Skeletal muscle tissue (tissue), 4 donors: ENCODE results near the gene AFF3. TPM values are rescaled to one million over a fixed set of nuclear protein-coding genes. Genes with fewer than 3 reads are reported as not detected.

Experiments used
- H3K27ac ChIP-seq: one replicate; pipeline ENCODE4 v1.7.0; 2013; ENCODE audit warnings: mild to moderate bottlenecking, low read depth, low read length, inconsistent platforms
- H3K27me3 ChIP-seq, 3 donors: one replicate each; pipeline ENCODE4 v1.7.0; 2013; ENCODE audit warnings: low read length in 3 of 3; ENCODE audit not compliant: control insufficient read depth in 3 of 3, insufficient read depth in 3 of 3
- H3K36me3 ChIP-seq, 3 donors: one replicate each; pipeline ENCODE4 v1.7.0; 2013; ENCODE audit warnings: low read length in 3 of 3; ENCODE audit not compliant: control insufficient read depth in 3 of 3, insufficient read depth in 3 of 3
- H3K4me1 ChIP-seq, 3 donors: one replicate each; pipeline ENCODE4 v1.7.0; 2013; ENCODE audit warnings: low read length in 3 of 3, mild to moderate bottlenecking in 3 of 3; ENCODE audit not compliant: control insufficient read depth in 3 of 3, insufficient read depth in 3 of 3
- H3K4me3 ChIP-seq, 3 donors: one replicate each; pipeline ENCODE4 v1.7.0; 2013; ENCODE audit warnings: low read length in 3 of 3
- H3K9ac ChIP-seq, 3 donors: one replicate each; pipeline ENCODE4 v1.7.0; 2013; ENCODE audit warnings: low read length in 3 of 3, mild to moderate bottlenecking in 3 of 3, moderate library complexity in 2 of 3, low read depth in 1 of 3
- H3K9me3 ChIP-seq, 3 donors: one replicate each; pipeline ENCODE4 v1.7.0; 2013; ENCODE audit warnings: low read length in 3 of 3; ENCODE audit not compliant: control insufficient read depth in 3 of 3
- total RNA-seq: library from RNA; depleted of rRNA; stranded (reverse); fragments of >200 nt; gene quantifications from one replicate; pipeline ENCODE4 v1.2.3, GENCODE V29; 2014
- donor health status: Osteomylitis.

The AFF3 gene
- total RNA-seq, 1 donor from 2014 or later = 8.4 TPM

- Histone ChIP-seq H3K4me3 (no peak overlapping the region), H3K36me3 (no peaks in the 10 kb centered on the region), H3K27me3 (no peaks in the 10 kb centered on the region), H3K9me3 (no peaks in the 10 kb centered on the region), H3K4me1 (peaks cover 9 to 16% (median 15%) of the 10 kb centered on the region in 3 donors), H3K27ac (no peak overlapping the region), H3K9ac (no peak overlapping the region)
Observed at GRCh38 chr2:99689145-99689742, 453.1 kb downstream of the AFF3 start.

- H3K36me3 ChIP-seq = no peaks in the 10 kb centered on the region
- no peak overlapping the region for H3K27ac ChIP-seq
- H3K4me3 ChIP-seq = no peak overlapping the region
- no peaks in the 10 kb centered on the region for H3K9me3 ChIP-seq
- no peak overlapping the region for H3K9ac ChIP-seq
- H3K27me3 ChIP-seq = no peaks in the 10 kb centered on the region
- H3K4me1 ChIP-seq = peaks cover 9 to 16% (median 15%) of the 10 kb centered on the region in 3 donors
Observed at GRCh38 chr2:99688699-99689098, 453.7 kb downstream of the AFF3 start.

- H3K9me3 ChIP-seq = no peaks in the 10 kb centered on the region
- H3K4me1 ChIP-seq = peaks cover 0 to 7% (median 0%) of the 10 kb centered on the region in 3 donors
- H3K27ac ChIP-seq = no peak overlapping the region
- no peak overlapping the region for H3K4me3 ChIP-seq
- H3K27me3 ChIP-seq = no peaks in the 10 kb centered on the region
- H3K36me3 ChIP-seq = peaks cover 0 to 2% (median 0%) of the 10 kb centered on the region in 3 donors
- H3K9ac ChIP-seq = no peak overlapping the region
Observed at GRCh38 chr2:99682275-99683060, 459.9 kb downstream of the AFF3 start.

GRCh38 chr2:99680946-99681345 is 461.4 kb downstream of the AFF3 start:
- Histone ChIP-seq H3K4me1 (peaks cover 0 to 7% (median 0%) of the 10 kb centered on the region in 3 donors), H3K9me3 (no peaks in the 10 kb centered on the region), H3K27ac (no peak overlapping the region), H3K9ac (no peak overlapping the region), H3K36me3 (peaks cover 0 to 2% (median 0%) of the 10 kb centered on the region in 3 donors), H3K27me3 (no peaks in the 10 kb centered on the region), H3K4me3 (no peak overlapping the region)

GRCh38 chr2:99679518-99679917 is 462.9 kb downstream of the AFF3 start:
- Histone ChIP-seq H3K4me1 (peaks cover 0 to 7% (median 0%) of the 10 kb centered on the region in 3 donors), H3K4me3 (no peak overlapping the region), H3K9ac (no peak overlapping the region), H3K27ac (no peak overlapping the region), H3K9me3 (no peaks in the 10 kb centered on the region), H3K36me3 (peaks cover 0 to 2% (median 0%) of the 10 kb centered on the region in 3 donors), H3K27me3 (no peaks in the 10 kb centered on the region)

- Histone ChIP-seq H3K4me1 (peaks cover 0 to 7% (median 0%) of the 10 kb centered on the region in 3 donors), H3K27ac (no peak overlapping the region), H3K36me3 (peaks cover 0 to 2% (median 0%) of the 10 kb centered on the region in 3 donors), H3K4me3 (no peak overlapping the region), H3K27me3 (no peaks in the 10 kb centered on the region), H3K9ac (no peak overlapping the region), H3K9me3 (no peaks in the 10 kb centered on the region)
Observed at GRCh38 chr2:99678625-99679024, 463.8 kb downstream of the AFF3 start.

- Histone ChIP-seq H3K4me3 (no peak overlapping the region), H3K9me3 (no peaks in the 10 kb centered on the region), H3K36me3 (peaks cover 0 to 2% (median 0%) of the 10 kb centered on the region in 3 donors), H3K4me1 (peaks cover 0 to 6% (median 0%) of the 10 kb centered on the region in 3 donors), H3K27ac (no peak overlapping the region), H3K27me3 (no peaks in the 10 kb centered on the region), H3K9ac (no peak overlapping the region)
Observed at GRCh38 chr2:99677814-99678213, 464.6 kb downstream of the AFF3 start.

- H3K4me3 ChIP-seq = no peak overlapping the region
- no peak overlapping the region for H3K9ac ChIP-seq
- peaks cover 0 to 4% (median 0%) of the 10 kb centered on the region in 3 donors for H3K4me1 ChIP-seq
- peaks cover 0 to 2% (median 0%) of the 10 kb centered on the region in 3 donors for H3K36me3 ChIP-seq
- no peaks in the 10 kb centered on the region for H3K9me3 ChIP-seq
- no peaks in the 10 kb centered on the region for H3K27me3 ChIP-seq
- H3K27ac ChIP-seq = no peak overlapping the region
Observed at GRCh38 chr2:99675130-99675661, 467.2 kb downstream of the AFF3 start.

GRCh38 chr2:99674090-99674489 is 468.3 kb downstream of the AFF3 start:
- no peak overlapping the region for H3K9ac ChIP-seq
- H3K9me3 ChIP-seq = no peaks in the 10 kb centered on the region
- peaks cover 0 to 2% (median 0%) of the 10 kb centered on the region in 3 donors for H3K36me3 ChIP-seq
- H3K27ac ChIP-seq = no peak overlapping the region
- H3K27me3 ChIP-seq = no peaks in the 10 kb centered on the region
- no peaks in the 10 kb centered on the region for H3K4me1 ChIP-seq
- no peak overlapping the region for H3K4me3 ChIP-seq

- Histone ChIP-seq H3K9ac (no peak overlapping the region), H3K27ac (no peak overlapping the region)
Observed at GRCh38 chr2:99672766-99673350, 469.5 kb downstream of the AFF3 start.

More at GRCh38 chr2:99672766-99673350, 469.5 kb downstream of the AFF3 start:
- Histone ChIP-seq H3K4me3 (no peak overlapping the region), H3K27me3 (no peaks in the 10 kb centered on the region), H3K4me1 (no peaks in the 10 kb centered on the region), H3K36me3 (no peaks in the 10 kb centered on the region), H3K9me3 (no peaks in the 10 kb centered on the region)
